ENCODE data around the gene MCM3AP. TPM values are rescaled to one million over a fixed set of nuclear protein-coding genes. Genes with fewer than 3 reads are reported as not detected.

The MCM3AP gene
- total RNA-seq, 1 donor from 2014 or later, result 138 TPM

- peaks cover 75% of the 10 kb centered on the region for H3K36me3 Mint-ChIP-seq (ENCODE audit: low read depth)
- DNase-seq (ENCODE audit: low spot score), result no peak
- no peaks in the 10 kb centered on the region for H3K9me3 Mint-ChIP-seq
- no peaks in the 10 kb centered on the region for H3K27me3 Mint-ChIP-seq (ENCODE audit: low read depth)
- H3K4me1 Mint-ChIP-seq (ENCODE audit: low read depth), result peaks cover 15% of the 10 kb centered on the region
- H3K27ac Mint-ChIP-seq, result no peak overlapping the region
- no peak overlapping the region for H3K4me3 Mint-ChIP-seq (ENCODE audit: low read depth)
- intact Hi-C loops (cut with micrococcal nuclease), result no loop called here
Measured at GRCh38 chr21:46255758-46256337, 29.6 kb downstream of the MCM3AP start.

- H3K4me3 Mint-ChIP-seq (ENCODE audit: low read depth), result no peak overlapping the region
- peaks cover 22% of the 10 kb centered on the region for H3K4me1 Mint-ChIP-seq (ENCODE audit: low read depth)
- H3K27ac Mint-ChIP-seq, result peak overlapping the region; percentile 36
- H3K9me3 Mint-ChIP-seq, result no peaks in the 10 kb centered on the region
- intact Hi-C loops (cut with micrococcal nuclease), result no loop called here
- peaks cover 78% of the 10 kb centered on the region for H3K36me3 Mint-ChIP-seq (ENCODE audit: low read depth)
- H3K27me3 Mint-ChIP-seq (ENCODE audit: low read depth), result no peaks in the 10 kb centered on the region
- DNase-seq (ENCODE audit: low spot score), result no peak
Measured at GRCh38 chr21:46255166-46255565, 30.2 kb downstream of the MCM3AP start.

- Mint-ChIP-seq H3K36me3 (ENCODE audit: low read depth) (peaks cover 86% of the 10 kb centered on the region), H3K4me1 (ENCODE audit: low read depth) (peaks cover 26% of the 10 kb centered on the region), H3K4me3 (ENCODE audit: low read depth) (peak overlapping the region; percentile 18), H3K9me3 (no peaks in the 10 kb centered on the region), H3K27me3 (ENCODE audit: low read depth) (no peaks in the 10 kb centered on the region), H3K27ac (peak overlapping the region; percentile 85)
- no peak for DNase-seq (ENCODE audit: low spot score)
- intact Hi-C loops (cut with micrococcal nuclease), result no loop called here
Measured at GRCh38 chr21:46254208-46254975, 31.0 kb downstream of the MCM3AP start.

GRCh38 chr21:46253610-46254124 lies 31.7 kb downstream of the MCM3AP start:
- DNase-seq (ENCODE audit: low spot score), result peak; percentile 63
- Mint-ChIP-seq H3K4me3 (ENCODE audit: low read depth) (peak overlapping the region; percentile 46), H3K9me3 (no peaks in the 10 kb centered on the region), H3K27me3 (ENCODE audit: low read depth) (no peaks in the 10 kb centered on the region), H3K4me1 (ENCODE audit: low read depth) (peaks cover 26% of the 10 kb centered on the region), H3K27ac (peak overlapping the region; percentile 85), H3K36me3 (ENCODE audit: low read depth) (peaks cover 85% of the 10 kb centered on the region)
- intact Hi-C loops (cut with micrococcal nuclease), result no loop called here

- H3K27ac Mint-ChIP-seq, result no peak overlapping the region
- peaks cover 87% of the 10 kb centered on the region for H3K36me3 Mint-ChIP-seq (ENCODE audit: low read depth)
- no peak overlapping the region for H3K4me3 Mint-ChIP-seq (ENCODE audit: low read depth)
- no peak for DNase-seq (ENCODE audit: low spot score)
- H3K27me3 Mint-ChIP-seq (ENCODE audit: low read depth), result no peaks in the 10 kb centered on the region
- peaks cover 26% of the 10 kb centered on the region for H3K4me1 Mint-ChIP-seq (ENCODE audit: low read depth)
- intact Hi-C loops (cut with micrococcal nuclease), result no loop called here
- H3K9me3 Mint-ChIP-seq, result no peaks in the 10 kb centered on the region
Measured at GRCh38 chr21:46252840-46253239, 32.6 kb downstream of the MCM3AP start.

GRCh38 chr21:46250146-46250725 lies 35.2 kb downstream of the MCM3AP start:
- Mint-ChIP-seq H3K36me3 (ENCODE audit: low read depth) (peaks cover 88% of the 10 kb centered on the region), H3K27me3 (ENCODE audit: low read depth) (no peaks in the 10 kb centered on the region), H3K4me3 (ENCODE audit: low read depth) (no peak overlapping the region), H3K9me3 (no peaks in the 10 kb centered on the region), H3K4me1 (ENCODE audit: low read depth) (peaks cover 26% of the 10 kb centered on the region), H3K27ac (peak overlapping the region; percentile 54)
- no peak for DNase-seq (ENCODE audit: low spot score)
- intact Hi-C loops (cut with micrococcal nuclease), result no loop called here

GRCh38 chr21:46248827-46249226 lies 36.6 kb downstream of the MCM3AP start:
- H3K4me3 Mint-ChIP-seq (ENCODE audit: low read depth), result no peak overlapping the region
- no peak overlapping the region for H3K27ac Mint-ChIP-seq
- H3K4me1 Mint-ChIP-seq (ENCODE audit: low read depth), result peaks cover 18% of the 10 kb centered on the region
- no peaks in the 10 kb centered on the region for H3K27me3 Mint-ChIP-seq (ENCODE audit: low read depth)
- intact Hi-C loops (cut with micrococcal nuclease), result no loop called here
- peaks cover 88% of the 10 kb centered on the region for H3K36me3 Mint-ChIP-seq (ENCODE audit: low read depth)
- DNase-seq (ENCODE audit: low spot score), result no peak
- no peaks in the 10 kb centered on the region for H3K9me3 Mint-ChIP-seq

GRCh38 chr21:46248422-46248782 lies 37.0 kb downstream of the MCM3AP start:
- H3K27me3 Mint-ChIP-seq (ENCODE audit: low read depth), result no peaks in the 10 kb centered on the region
- intact Hi-C loops (cut with micrococcal nuclease), result no loop called here
- no peak for DNase-seq (ENCODE audit: low spot score)
- no peak overlapping the region for H3K4me3 Mint-ChIP-seq (ENCODE audit: low read depth)
- no peak overlapping the region for H3K27ac Mint-ChIP-seq
- peaks cover 14% of the 10 kb centered on the region for H3K4me1 Mint-ChIP-seq (ENCODE audit: low read depth)
- H3K36me3 Mint-ChIP-seq (ENCODE audit: low read depth), result peaks cover 88% of the 10 kb centered on the region
- no peaks in the 10 kb centered on the region for H3K9me3 Mint-ChIP-seq

GRCh38 chr21:46247699-46248421 lies 37.6 kb downstream of the MCM3AP start:
- Mint-ChIP-seq H3K36me3 (ENCODE audit: low read depth) (peaks cover 88% of the 10 kb centered on the region), H3K27me3 (ENCODE audit: low read depth) (no peaks in the 10 kb centered on the region), H3K4me3 (ENCODE audit: low read depth) (no peak overlapping the region), H3K4me1 (ENCODE audit: low read depth) (peaks cover 11% of the 10 kb centered on the region), H3K9me3 (no peaks in the 10 kb centered on the region), H3K27ac (no peak overlapping the region)
- intact Hi-C loops (cut with micrococcal nuclease), result no loop called here
- no peak for DNase-seq (ENCODE audit: low spot score)

GRCh38 chr21:46246345-46246744 lies 39.1 kb downstream of the MCM3AP start:
- intact Hi-C loops (cut with micrococcal nuclease), result no loop called here
- H3K9me3 Mint-ChIP-seq, result no peaks in the 10 kb centered on the region
- H3K36me3 Mint-ChIP-seq (ENCODE audit: low read depth), result peaks cover 88% of the 10 kb centered on the region
- DNase-seq (ENCODE audit: low spot score), result no peak
- peaks cover 11% of the 10 kb centered on the region for H3K4me1 Mint-ChIP-seq (ENCODE audit: low read depth)
- H3K4me3 Mint-ChIP-seq (ENCODE audit: low read depth), result no peak overlapping the region
- no peak overlapping the region for H3K27ac Mint-ChIP-seq
- H3K27me3 Mint-ChIP-seq (ENCODE audit: low read depth), result no peaks in the 10 kb centered on the region

- H3K27me3 Mint-ChIP-seq (ENCODE audit: low read depth), result no peaks in the 10 kb centered on the region
- intact Hi-C loops (cut with micrococcal nuclease), result no loop called here
- no peak for DNase-seq (ENCODE audit: low spot score)
- peaks cover 88% of the 10 kb centered on the region for H3K36me3 Mint-ChIP-seq (ENCODE audit: low read depth)
- no peak overlapping the region for H3K27ac Mint-ChIP-seq
- H3K9me3 Mint-ChIP-seq, result no peaks in the 10 kb centered on the region
- no peak overlapping the region for H3K4me3 Mint-ChIP-seq (ENCODE audit: low read depth)
- H3K4me1 Mint-ChIP-seq (ENCODE audit: low read depth), result peaks cover 6% of the 10 kb centered on the region
Measured at GRCh38 chr21:46245213-46245915, 40.0 kb downstream of the MCM3AP start.

GRCh38 chr21:46244602-46245001 lies 40.8 kb downstream of the MCM3AP start:
- no peak overlapping the region for H3K4me3 Mint-ChIP-seq (ENCODE audit: low read depth)
- H3K27me3 Mint-ChIP-seq (ENCODE audit: low read depth), result no peaks in the 10 kb centered on the region
- no peak for DNase-seq (ENCODE audit: low spot score)
- no peak overlapping the region for H3K27ac Mint-ChIP-seq
- intact Hi-C loops (cut with micrococcal nuclease), result no loop called here
- peaks cover 87% of the 10 kb centered on the region for H3K36me3 Mint-ChIP-seq (ENCODE audit: low read depth)
- no peaks in the 10 kb centered on the region for H3K4me1 Mint-ChIP-seq (ENCODE audit: low read depth)
- no peaks in the 10 kb centered on the region for H3K9me3 Mint-ChIP-seq

Measured in activated T-helper 2 cell treated with anti-CD3 and anti-CD28 coated beads, Interferon-gamma antibody, Interleukin-2, Interleukin-4, amounts not matched to agents 10 μg/mL and 5 μg/mL and 100 μg/mL, durations not matched to agents 14 hours and 24 hours and 36 hours (primary cell).